ENCODE results near the gene NR3C2. TPM values are rescaled to one million over a fixed set of nuclear protein-coding genes. Genes with fewer than 3 reads are reported as not detected.
"Not testable (repeated sequence)": the region's sequence is repeated elsewhere in the genome, so short reads cannot be mapped to it uniquely, and the experiment has no call there.

Gene NR3C2
- total RNA-seq, 1 experiment from 2014 or later = 0.96 TPM

GRCh38 chr4:148330161-148330560 lies 112.1 kb downstream of the NR3C2 start:
- Histone ChIP-seq H3K27ac (no peak overlapping the region), H3K27me3 (ENCODE audit: insufficient read depth, low read depth) (no peaks in the 10 kb centered on the region), H2AFZ (no peak overlapping the region), H3K4me1 (replicated peaks; ENCODE audit: insufficient read depth) (no peaks in the 10 kb centered on the region), H3K36me3 (ENCODE audit: low read depth) (no peaks in the 10 kb centered on the region), H3K4me2 (no peak overlapping the region), H3K9me2 (ENCODE audit: insufficient read depth) (no peaks in the 10 kb centered on the region), H3K79me2 (ENCODE audit: low read depth) (no peaks in the 10 kb centered on the region), H3K9me3 (ENCODE audit: insufficient read depth, low read depth) (no peaks in the 10 kb centered on the region), H3F3A (ENCODE audit: insufficient read depth, low read depth) (no peaks in the 10 kb centered on the region), H3K4me3 (no peak overlapping the region), H4K20me1 (ENCODE audit: insufficient read depth) (no peaks in the 10 kb centered on the region)
- TF ChIP-seq CTCF (conservative IDR thresholded peaks at IDR 0.05) (no peak), EZH2 (IDR thresholded peaks at IDR 0.05; ENCODE audit: low read depth) (no peak)
- intact Hi-C loops (cut with micrococcal nuclease; ENCODE audit: unreplicated experiment) = no loop called here
- no peak for DNase-seq
- ChIA-PET CTCF (no interaction called here), POLR2A (ENCODE audit: unreplicated experiment) (no interaction called here)
- no TSS peak for BruUV-seq (replicated peaks)

DNA sequence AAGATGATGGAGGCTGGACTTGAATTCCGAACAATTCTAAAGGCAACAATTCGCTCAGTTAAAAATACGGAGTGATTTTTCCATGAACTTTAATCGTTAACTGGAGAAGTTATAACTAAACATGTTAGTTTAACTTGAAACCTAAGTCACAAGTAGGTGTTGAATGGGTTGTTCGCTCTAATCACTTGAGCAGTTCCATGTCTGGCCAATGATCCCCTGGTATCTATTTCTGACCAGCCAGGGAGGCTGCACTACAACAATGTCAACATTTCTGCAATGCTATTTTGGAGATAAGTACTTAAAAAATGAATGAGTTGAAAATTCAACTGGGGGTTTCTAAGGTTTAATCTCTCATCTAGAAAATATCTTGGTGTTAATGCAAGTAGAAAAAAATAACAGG lies 112.5 kb downstream of the NR3C2 start:
- BruUV-seq (replicated peaks) = no TSS peak
- H4K20me1 ChIP-seq (ENCODE audit: insufficient read depth) = no peaks in the 10 kb centered on the region
- CTCF ChIA-PET = no interaction called here
- no peaks in the 10 kb centered on the region for H3K27me3 ChIP-seq (ENCODE audit: insufficient read depth, low read depth)
- POLR2A ChIA-PET (ENCODE audit: unreplicated experiment) = no interaction called here
- no peak for DNase-seq
- TF ChIP-seq EZH2 (IDR thresholded peaks at IDR 0.05; ENCODE audit: low read depth) (no peak), CTCF (conservative IDR thresholded peaks at IDR 0.05) (no peak)
- no peaks in the 10 kb centered on the region for H3K4me1 ChIP-seq (replicated peaks; ENCODE audit: insufficient read depth)
- H3K79me2 ChIP-seq (ENCODE audit: low read depth) = no peaks in the 10 kb centered on the region
- H3K9me2 ChIP-seq (ENCODE audit: insufficient read depth) = no peaks in the 10 kb centered on the region
- no peaks in the 10 kb centered on the region for H3K9me3 ChIP-seq (ENCODE audit: insufficient read depth, low read depth)
- no peaks in the 10 kb centered on the region for H3F3A ChIP-seq (ENCODE audit: insufficient read depth, low read depth)
- no peak overlapping the region for H2AFZ ChIP-seq
- H3K27ac ChIP-seq = no peak overlapping the region
- no peak overlapping the region for H3K4me3 ChIP-seq
- no peaks in the 10 kb centered on the region for H3K36me3 ChIP-seq (ENCODE audit: low read depth)
- intact Hi-C loops (cut with micrococcal nuclease; ENCODE audit: unreplicated experiment) = no loop called here
- no peak overlapping the region for H3K4me2 ChIP-seq

DNA sequence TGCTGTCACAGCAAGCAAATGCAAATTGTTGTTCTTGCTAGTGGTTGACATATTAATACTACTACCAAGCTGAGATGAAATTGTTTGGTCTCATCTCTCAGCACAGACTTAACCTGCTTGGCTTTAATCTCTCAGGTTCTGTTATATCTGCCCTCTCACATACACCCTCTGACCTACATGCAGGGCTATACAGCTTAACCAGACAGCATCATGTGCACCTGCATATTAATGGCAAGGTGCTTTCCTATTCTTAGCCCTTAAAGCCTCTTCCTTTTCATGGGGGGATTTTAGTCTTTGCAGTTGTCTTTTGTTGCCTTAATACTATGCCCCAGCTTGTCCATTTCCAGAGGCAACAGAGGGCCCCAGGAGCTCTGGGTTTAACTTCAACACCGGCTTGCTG lies 114.5 kb downstream of the NR3C2 start:
- Histone ChIP-seq H3K4me1 (replicated peaks; ENCODE audit: insufficient read depth) (no peaks in the 10 kb centered on the region), H3F3A (ENCODE audit: insufficient read depth, low read depth) (no peaks in the 10 kb centered on the region), H3K9me3 (ENCODE audit: insufficient read depth, low read depth) (no peaks in the 10 kb centered on the region), H3K27me3 (ENCODE audit: insufficient read depth, low read depth) (no peaks in the 10 kb centered on the region), H3K36me3 (ENCODE audit: low read depth) (no peaks in the 10 kb centered on the region), H3K9me2 (ENCODE audit: insufficient read depth) (no peaks in the 10 kb centered on the region), H3K4me2 (no peak overlapping the region), H3K27ac (no peak overlapping the region), H2AFZ (no peak overlapping the region), H4K20me1 (ENCODE audit: insufficient read depth) (no peaks in the 10 kb centered on the region), H3K79me2 (ENCODE audit: low read depth) (no peaks in the 10 kb centered on the region), H3K4me3 (no peak overlapping the region)
- ChIA-PET CTCF (no interaction called here), POLR2A (ENCODE audit: unreplicated experiment) (no interaction called here)
- DNase-seq = no peak
- TF ChIP-seq EZH2 (IDR thresholded peaks at IDR 0.05; ENCODE audit: low read depth) (no peak), CTCF (conservative IDR thresholded peaks at IDR 0.05) (no peak)
- BruUV-seq (replicated peaks) = no TSS peak
- intact Hi-C loops (cut with micrococcal nuclease; ENCODE audit: unreplicated experiment) = no loop called here

- H3K9me2 ChIP-seq (ENCODE audit: insufficient read depth); H3K4me3 ChIP-seq; CTCF ChIA-PET; intact Hi-C loops (cut with micrococcal nuclease; ENCODE audit: unreplicated experiment); H3K27me3 ChIP-seq (ENCODE audit: insufficient read depth, low read depth); H3K27ac ChIP-seq; H3K9me3 ChIP-seq (ENCODE audit: insufficient read depth, low read depth); H3K4me2 ChIP-seq; POLR2A ChIA-PET (ENCODE audit: unreplicated experiment); DNase-seq; H2AFZ ChIP-seq; H3K36me3 ChIP-seq (ENCODE audit: low read depth); H3K4me1 ChIP-seq (replicated peaks; ENCODE audit: insufficient read depth); H3F3A ChIP-seq (ENCODE audit: insufficient read depth, low read depth); H4K20me1 ChIP-seq (ENCODE audit: insufficient read depth); BruUV-seq (replicated peaks); H3K79me2 ChIP-seq (ENCODE audit: low read depth): not testable (repeated sequence)
Observed at GRCh38 chr4:148323316-148323715, 118.9 kb downstream of the NR3C2 start.

Data from PC-9 (cell line).